Panc1 (cell line): Measurements from ENCODE around the gene NDEL1.

Experiments
- CTCF ChIP-seq: fragments of 450-650 bp; IDR thresholded peaks from 2 replicates; pipeline ENCODE4 v1.5.1; 2017; ENCODE audit warnings: mild to moderate bottlenecking
- POLR2AphosphoS5 ChIP-seq: IDR thresholded peaks from 2 replicates; pipeline ENCODE4 v1.6.1; 2012; ENCODE audit warnings: mild to moderate bottlenecking, low read depth, low read length, moderate library complexity
- SIN3A ChIP-seq: IDR thresholded peaks from 2 replicates; pipeline ENCODE4 v1.6.1; 2012; ENCODE audit warnings: low read depth, mild to moderate bottlenecking, low read length, moderate library complexity, borderline replicate concordance; ENCODE audit not compliant: insufficient read depth
- TCF7L2 ChIP-seq: IDR thresholded peaks from 2 replicates; pipeline ENCODE4 v1.6.1; 2011; ENCODE audit warnings: mild to moderate bottlenecking, low read depth, low read length, inconsistent platforms
- TF ChIP-seq, protein P1 (sequence below), 2 experiments: IDR thresholded peaks; 2 replicates each; pipeline ENCODE4 v1.6.1; 2011 to 2012; ENCODE audit warnings: low read depth in 2 of 2, control low read depth in 1 of 2, low read length in 1 of 2, mild to moderate bottlenecking in 1 of 2, moderate library complexity in 1 of 2; ENCODE audit not compliant: insufficient read depth in 1 of 2

GRCh38 chr17:8506145-8506544 lies 70.5 kb downstream of the NDEL1 start:
- TF ChIP-seq CTCF (no peak), TCF7L2 (no peak), SIN3A (no peak), POLR2AphosphoS5 (no peak)
- TF ChIP-seq, protein P1, sequence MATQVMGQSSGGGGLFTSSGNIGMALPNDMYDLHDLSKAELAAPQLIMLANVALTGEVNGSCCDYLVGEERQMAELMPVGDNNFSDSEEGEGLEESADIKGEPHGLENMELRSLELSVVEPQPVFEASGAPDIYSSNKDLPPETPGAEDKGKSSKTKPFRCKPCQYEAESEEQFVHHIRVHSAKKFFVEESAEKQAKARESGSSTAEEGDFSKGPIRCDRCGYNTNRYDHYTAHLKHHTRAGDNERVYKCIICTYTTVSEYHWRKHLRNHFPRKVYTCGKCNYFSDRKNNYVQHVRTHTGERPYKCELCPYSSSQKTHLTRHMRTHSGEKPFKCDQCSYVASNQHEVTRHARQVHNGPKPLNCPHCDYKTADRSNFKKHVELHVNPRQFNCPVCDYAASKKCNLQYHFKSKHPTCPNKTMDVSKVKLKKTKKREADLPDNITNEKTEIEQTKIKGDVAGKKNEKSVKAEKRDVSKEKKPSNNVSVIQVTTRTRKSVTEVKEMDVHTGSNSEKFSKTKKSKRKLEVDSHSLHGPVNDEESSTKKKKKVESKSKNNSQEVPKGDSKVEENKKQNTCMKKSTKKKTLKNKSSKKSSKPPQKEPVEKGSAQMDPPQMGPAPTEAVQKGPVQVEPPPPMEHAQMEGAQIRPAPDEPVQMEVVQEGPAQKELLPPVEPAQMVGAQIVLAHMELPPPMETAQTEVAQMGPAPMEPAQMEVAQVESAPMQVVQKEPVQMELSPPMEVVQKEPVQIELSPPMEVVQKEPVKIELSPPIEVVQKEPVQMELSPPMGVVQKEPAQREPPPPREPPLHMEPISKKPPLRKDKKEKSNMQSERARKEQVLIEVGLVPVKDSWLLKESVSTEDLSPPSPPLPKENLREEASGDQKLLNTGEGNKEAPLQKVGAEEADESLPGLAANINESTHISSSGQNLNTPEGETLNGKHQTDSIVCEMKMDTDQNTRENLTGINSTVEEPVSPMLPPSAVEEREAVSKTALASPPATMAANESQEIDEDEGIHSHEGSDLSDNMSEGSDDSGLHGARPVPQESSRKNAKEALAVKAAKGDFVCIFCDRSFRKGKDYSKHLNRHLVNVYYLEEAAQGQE (IDR thresholded peaks at IDR 0.05; ENCODE audit: insufficient read depth in 1 of 2, low read depth in 2 of 2, low read length in 1 of 2), result no peak
